ENCODE data around the gene XRN1. TPM values are rescaled to one million over a fixed set of nuclear protein-coding genes. Genes with fewer than 3 reads are reported as not detected.

XRN1 gene
- total RNA-seq, 1 donor: 57.5 TPM

GRCh38 chr3:142489572-142490323 is 41.9 kb upstream of the XRN1 start:
- H3K27ac ChIP-seq (ENCODE audit: low read depth, low read length): no peak overlapping the region
- no peak for TF ChIP-seq CTCF (IDR thresholded peaks at IDR 0.05; ENCODE audit: extremely low read depth, low read depth, low read length)
- H3K27me3 ChIP-seq (ENCODE audit: insufficient read depth, low read length): no peaks in the 10 kb centered on the region
- H3K4me2 ChIP-seq (ENCODE audit: insufficient read depth, low read length): no peak overlapping the region
- H4K20me1 ChIP-seq (ENCODE audit: insufficient read depth, low read length): no peaks in the 10 kb centered on the region
- H3K36me3 ChIP-seq (ENCODE audit: insufficient read depth, low read length): peaks cover 32% of the 10 kb centered on the region
- no peaks in the 10 kb centered on the region for H3K79me2 ChIP-seq (ENCODE audit: insufficient read depth, low read length)
- H2AFZ ChIP-seq (ENCODE audit: low read length): no peak overlapping the region
- no peaks in the 10 kb centered on the region for H3K4me1 ChIP-seq (ENCODE audit: insufficient read depth, low read length)
- no peak for DNase-seq (ENCODE audit: insufficient read length, low spot score, missing footprints)
- H3K4me3 ChIP-seq (ENCODE audit: insufficient read depth, low read length): no peak overlapping the region
- no peaks in the 10 kb centered on the region for H3K9me3 ChIP-seq (ENCODE audit: low read depth, low read length)

DNA sequence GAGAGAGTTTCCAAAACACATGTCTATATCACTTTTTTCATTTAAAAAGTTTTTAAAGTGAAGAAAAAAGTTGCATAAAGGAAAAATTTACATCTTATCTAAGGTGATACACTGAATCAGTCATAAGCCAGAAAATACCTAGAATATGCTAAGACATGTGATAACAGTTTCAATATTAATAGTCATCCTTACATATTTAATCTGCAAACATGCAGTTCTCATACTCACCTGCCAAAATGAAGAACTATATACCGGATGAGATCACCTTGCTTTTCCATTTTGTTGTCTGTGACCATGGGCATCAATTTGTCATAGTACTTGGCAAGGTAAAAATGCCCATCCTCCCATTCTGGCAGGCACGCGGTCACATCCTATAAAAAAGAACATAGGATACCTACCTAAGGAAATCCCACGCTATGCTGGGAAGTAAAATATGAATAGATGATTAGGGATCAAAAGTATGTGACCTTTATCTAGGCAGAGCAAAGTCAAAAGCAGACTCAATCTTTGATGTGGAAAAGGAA is 37.1 kb upstream of the XRN1 start:
- no peaks in the 10 kb centered on the region for H3K4me1 ChIP-seq (ENCODE audit: insufficient read depth, low read length)
- no peak for DNase-seq (ENCODE audit: insufficient read length, low spot score, missing footprints)
- H3K9me3 ChIP-seq (ENCODE audit: low read depth, low read length): peaks cover 5% of the 10 kb centered on the region
- H4K20me1 ChIP-seq (ENCODE audit: insufficient read depth, low read length): no peaks in the 10 kb centered on the region
- peaks cover 37% of the 10 kb centered on the region for H3K36me3 ChIP-seq (ENCODE audit: insufficient read depth, low read length)
- H3K79me2 ChIP-seq (ENCODE audit: insufficient read depth, low read length): no peaks in the 10 kb centered on the region
- no peak overlapping the region for H3K4me3 ChIP-seq (ENCODE audit: insufficient read depth, low read length)
- no peak overlapping the region for H2AFZ ChIP-seq (ENCODE audit: low read length)
- no peaks in the 10 kb centered on the region for H3K27me3 ChIP-seq (ENCODE audit: insufficient read depth, low read length)
- H3K27ac ChIP-seq (ENCODE audit: low read depth, low read length): no peak overlapping the region
- no peak for TF ChIP-seq CTCF (IDR thresholded peaks at IDR 0.05; ENCODE audit: extremely low read depth, low read depth, low read length)
- no peak overlapping the region for H3K4me2 ChIP-seq (ENCODE audit: insufficient read depth, low read length)

GRCh38 chr3:142481196-142481595 is 33.4 kb upstream of the XRN1 start:
- Histone ChIP-seq H3K4me2 (ENCODE audit: insufficient read depth, low read length) (no peak overlapping the region), H3K4me1 (ENCODE audit: insufficient read depth, low read length) (no peaks in the 10 kb centered on the region), H3K36me3 (ENCODE audit: insufficient read depth, low read length) (peaks cover 31% of the 10 kb centered on the region), H3K4me3 (ENCODE audit: insufficient read depth, low read length) (no peak overlapping the region), H3K27ac (ENCODE audit: low read depth, low read length) (no peak overlapping the region), H3K9me3 (ENCODE audit: low read depth, low read length) (peaks cover 5% of the 10 kb centered on the region), H2AFZ (ENCODE audit: low read length) (no peak overlapping the region), H3K27me3 (ENCODE audit: insufficient read depth, low read length) (no peaks in the 10 kb centered on the region), H4K20me1 (ENCODE audit: insufficient read depth, low read length) (no peaks in the 10 kb centered on the region), H3K79me2 (ENCODE audit: insufficient read depth, low read length) (no peaks in the 10 kb centered on the region)
- DNase-seq (ENCODE audit: insufficient read length, low spot score, missing footprints): no peak
- TF ChIP-seq CTCF (IDR thresholded peaks at IDR 0.05; ENCODE audit: extremely low read depth, low read depth, low read length): no peak

- Histone ChIP-seq H3K9me3 (ENCODE audit: low read depth, low read length) (no peaks in the 10 kb centered on the region), H3K27me3 (ENCODE audit: insufficient read depth, low read length) (no peaks in the 10 kb centered on the region), H3K36me3 (ENCODE audit: insufficient read depth, low read length) (no peaks in the 10 kb centered on the region), H3K4me2 (ENCODE audit: insufficient read depth, low read length) (no peak overlapping the region), H4K20me1 (ENCODE audit: insufficient read depth, low read length) (no peaks in the 10 kb centered on the region), H2AFZ (ENCODE audit: low read length) (no peak overlapping the region), H3K79me2 (ENCODE audit: insufficient read depth, low read length) (no peaks in the 10 kb centered on the region), H3K27ac (ENCODE audit: low read depth, low read length) (no peak overlapping the region), H3K4me3 (ENCODE audit: insufficient read depth, low read length) (no peak overlapping the region), H3K4me1 (ENCODE audit: insufficient read depth, low read length) (no peaks in the 10 kb centered on the region)
- DNase-seq (ENCODE audit: insufficient read length, low spot score, missing footprints): no peak
- no peak for TF ChIP-seq CTCF (IDR thresholded peaks at IDR 0.05; ENCODE audit: extremely low read depth, low read depth, low read length)
Observed at GRCh38 chr3:142470826-142471225, 23.0 kb upstream of the XRN1 start.

All from osteoblast (primary cell).